Vagina (tissue), 2 donors: ENCODE results near the gene ADAMTS14. TPM values are rescaled to one million over a fixed set of nuclear protein-coding genes. Genes with fewer than 3 reads are reported as not detected.

Experiments
- DNase-seq, 2 donors: peaks; one replicate each; pipeline ENCODE4 v3.0.0-alpha.2; 2017; ENCODE audit errors: extremely low spot score in 2 of 2
- H3K27ac ChIP-seq: fragments of 200-600 bp; sonication (generic); one replicate; pipeline ENCODE4 v1.5.1; 2019
- H3K27me3 ChIP-seq: fragments of 200-600 bp; sonication (generic); one replicate; pipeline ENCODE4 v1.5.1; 2019
- H3K36me3 ChIP-seq, 2 donors: fragments of 200-600 bp; sonication (generic); one replicate each; pipeline ENCODE4 v1.5.1; 2017 to 2019
- H3K4me1 ChIP-seq: fragments of 200-600 bp; sonication (generic); one replicate; pipeline ENCODE4 v1.5.1; 2019
- H3K4me3 ChIP-seq, 2 donors: fragments of 200-600 bp; sonication (generic); 1 replicate in 1 of 2; 2 replicates in 1 of 2; pipeline ENCODE4 v1.5.1; 2016 to 2019
- H3K9me3 ChIP-seq: fragments of 200-600 bp; sonication (generic); one replicate; pipeline ENCODE4 v1.5.1; 2019
- CTCF ChIP-seq, 3 experiments: fragments of 450-650 bp in 2 of 3; fragments of 200-600 bp in 1 of 3; sonication (generic) in 1 of 3; IDR thresholded peaks; one replicate each; pipeline ENCODE4 v1.5.1; 2017 to 2019; ENCODE audit warnings: antibody characterized with exemption in 3 of 3, mild to moderate bottlenecking in 2 of 3, moderate library complexity in 2 of 3
- POLR2A ChIP-seq, 2 donors: fragments of 450-650 bp; IDR thresholded peaks; one replicate each; pipeline ENCODE4 v1.6.1; 2017; ENCODE audit warnings: antibody characterized with exemption in 2 of 2, mild to moderate bottlenecking in 2 of 2, moderate library complexity in 2 of 2
- POLR2AphosphoS5 ChIP-seq, 2 donors: sonication (generic); formaldehyde crosslinking; IDR thresholded peaks; one replicate each; pipeline ENCODE4 v1.9.0; 2017; ENCODE audit warnings: antibody characterized with exemption in 2 of 2, mild to moderate bottlenecking in 2 of 2, low read depth in 1 of 2; ENCODE audit not compliant: insufficient read depth in 1 of 2
- intact Hi-C: fragments of 100-400 bp; cut with DNase I; formaldehyde crosslinking; loops from one replicate; pipeline ENCODE4 v1.15.1; 2023
- total RNA-seq: library from RNA; depleted of rRNA; stranded (reverse); fragments of >200 nt; gene quantifications from one replicate; pipeline ENCODE4 v1.2.3, GENCODE V29; 2016

Gene ADAMTS14
- total RNA-seq, 1 donor from 2014 or later: not detected

- intact Hi-C loops: no loop called here
- Histone ChIP-seq H3K27me3 (no peaks in the 10 kb centered on the region), H3K4me3 (no peak overlapping the region), H3K9me3 (peaks cover 10% of the 10 kb centered on the region), H3K27ac (no peak overlapping the region), H3K4me1 (peaks cover 7% of the 10 kb centered on the region), H3K36me3 (no peaks in the 10 kb centered on the region)
- TF ChIP-seq CTCF (IDR thresholded peaks at IDR 0.05) (no peak), POLR2A (IDR thresholded peaks at IDR 0.05) (no peak), POLR2AphosphoS5 (IDR thresholded peaks at IDR 0.05; ENCODE audit: insufficient read depth in 1 of 2, low read depth in 1 of 2) (no peak)
- peak in 1 of 2 donors; percentile 77 for DNase-seq
Measured at GRCh38 chr10:70652761-70653657, 19.3 kb upstream of the ADAMTS14 start.

GRCh38 chr10:70655316-70655715 is 17.0 kb upstream of the ADAMTS14 start:
- H3K4me1 ChIP-seq: peaks cover 7% of the 10 kb centered on the region
- DNase-seq: peak in 1 of 2 donors; percentile 77
- no peak overlapping the region for H3K4me3 ChIP-seq
- intact Hi-C loops: no loop called here
- no peak for TF ChIP-seq POLR2AphosphoS5 (IDR thresholded peaks at IDR 0.05; ENCODE audit: insufficient read depth in 1 of 2, low read depth in 1 of 2)
- TF ChIP-seq CTCF (IDR thresholded peaks at IDR 0.05): no peak
- no peak for TF ChIP-seq POLR2A (IDR thresholded peaks at IDR 0.05)
- no peaks in the 10 kb centered on the region for H3K27me3 ChIP-seq
- H3K36me3 ChIP-seq: no peaks in the 10 kb centered on the region
- no peak overlapping the region for H3K27ac ChIP-seq
- peaks cover 5% of the 10 kb centered on the region for H3K9me3 ChIP-seq

- TF ChIP-seq POLR2A (IDR thresholded peaks at IDR 0.05): no peak
- no peak for TF ChIP-seq POLR2AphosphoS5 (IDR thresholded peaks at IDR 0.05; ENCODE audit: insufficient read depth in 1 of 2, low read depth in 1 of 2)
- TF ChIP-seq CTCF (IDR thresholded peaks at IDR 0.05): no peak
- H3K9me3 ChIP-seq: peaks cover 5% of the 10 kb centered on the region
- H3K27me3 ChIP-seq: no peaks in the 10 kb centered on the region
- no peak for DNase-seq
- H3K27ac ChIP-seq: no peak overlapping the region
- no peaks in the 10 kb centered on the region for H3K36me3 ChIP-seq
- intact Hi-C loops: no loop called here
- peaks cover 7% of the 10 kb centered on the region for H3K4me1 ChIP-seq
- no peak overlapping the region for H3K4me3 ChIP-seq
Measured at GRCh38 chr10:70656489-70656888, 15.8 kb upstream of the ADAMTS14 start.

GRCh38 chr10:70657041-70657440 is 15.3 kb upstream of the ADAMTS14 start:
- Histone ChIP-seq H3K4me3 (no peak overlapping the region), H3K27ac (no peak overlapping the region), H3K9me3 (peaks cover under 1% of the 10 kb centered on the region), H3K4me1 (peaks cover 10% of the 10 kb centered on the region), H3K36me3 (no peaks in the 10 kb centered on the region), H3K27me3 (no peaks in the 10 kb centered on the region)
- intact Hi-C loops: no loop called here
- DNase-seq: no peak
- no peak for TF ChIP-seq POLR2A (IDR thresholded peaks at IDR 0.05)
- no peak for TF ChIP-seq CTCF (IDR thresholded peaks at IDR 0.05)
- no peak for TF ChIP-seq POLR2AphosphoS5 (IDR thresholded peaks at IDR 0.05; ENCODE audit: insufficient read depth in 1 of 2, low read depth in 1 of 2)

- no peak for DNase-seq
- no peak for TF ChIP-seq POLR2A (IDR thresholded peaks at IDR 0.05)
- TF ChIP-seq CTCF (IDR thresholded peaks at IDR 0.05): no peak
- no peak for TF ChIP-seq POLR2AphosphoS5 (IDR thresholded peaks at IDR 0.05; ENCODE audit: insufficient read depth in 1 of 2, low read depth in 1 of 2)
- H3K4me3 ChIP-seq: no peak overlapping the region
- no peak overlapping the region for H3K27ac ChIP-seq
- H3K36me3 ChIP-seq: no peaks in the 10 kb centered on the region
- intact Hi-C loops: no loop called here
- H3K4me1 ChIP-seq: peaks cover 15% of the 10 kb centered on the region
- H3K27me3 ChIP-seq: no peaks in the 10 kb centered on the region
- H3K9me3 ChIP-seq: no peaks in the 10 kb centered on the region
Measured at GRCh38 chr10:70658582-70659136, 13.6 kb upstream of the ADAMTS14 start.
